HG02885 (cell line): ENCODE measurements around the gene CPE.

Source experiments
- ATAC-seq: cut with Tn5 transposase; IDR thresholded peaks from one replicate; pipeline ENCODE4 v1.9.1; 2021; ENCODE audit warnings: mild to moderate bottlenecking; ENCODE audit not compliant: unreplicated experiment, poor library complexity

CPE gene

GRCh38 chr4:165502916-165503907 lies 124.4 kb downstream of the CPE start:
- ATAC-seq, result no peak

- ATAC-seq, result no peak
Observed at GRCh38 chr4:165504184-165504583, 125.4 kb downstream of the CPE start.

- no peak for ATAC-seq
Observed at GRCh38 chr4:165505958-165506837, 127.4 kb downstream of the CPE start.

- ATAC-seq, result no peak
Observed at GRCh38 chr4:165506849-165507248, 128.0 kb downstream of the CPE start.

GRCh38 chr4:165507381-165507780 lies 128.6 kb downstream of the CPE start:
- ATAC-seq, result no peak

GRCh38 chr4:165508372-165509120 lies 129.7 kb downstream of the CPE start:
- no peak for ATAC-seq

DNA sequence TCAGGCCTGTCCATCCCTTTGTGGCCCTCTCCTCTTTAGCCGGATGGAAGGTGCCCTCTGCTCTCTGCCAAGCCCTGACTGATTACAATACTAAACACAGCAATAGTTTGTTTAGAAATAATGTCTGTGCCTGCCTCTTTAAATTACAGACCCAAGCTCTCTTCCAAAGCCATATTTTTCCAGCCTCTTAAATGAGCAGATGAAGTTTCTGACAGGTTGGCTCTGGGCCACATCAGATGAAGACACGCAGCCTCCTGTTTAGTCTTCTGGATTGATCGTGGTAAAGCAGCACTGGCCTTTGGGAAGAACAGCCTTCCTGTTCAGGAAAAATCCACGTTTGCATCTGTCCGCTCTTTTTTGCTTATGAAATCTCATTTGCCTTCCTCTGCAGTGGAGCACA lies 133.6 kb downstream of the CPE start:
- ATAC-seq, result no peak

DNA sequence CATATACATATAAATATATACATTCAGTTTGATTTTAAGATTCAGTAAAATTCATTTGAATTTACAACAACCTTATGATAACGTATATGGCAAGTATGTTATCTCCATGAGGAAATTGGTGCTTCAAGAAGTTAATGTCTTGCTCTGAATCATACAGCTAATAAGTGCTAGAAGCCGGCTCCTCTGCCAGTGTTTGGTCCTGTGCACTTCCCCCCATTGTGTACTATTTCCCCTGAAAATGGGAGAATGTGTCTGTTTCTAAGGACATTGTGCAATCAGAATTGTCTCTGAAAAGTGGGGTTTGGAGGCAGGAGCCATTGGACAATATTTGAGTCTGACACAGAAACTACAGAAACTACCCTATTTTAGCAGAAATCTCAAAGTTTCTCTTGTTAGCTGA lies 135.9 kb downstream of the CPE start:
- ATAC-seq, result no peak

DNA sequence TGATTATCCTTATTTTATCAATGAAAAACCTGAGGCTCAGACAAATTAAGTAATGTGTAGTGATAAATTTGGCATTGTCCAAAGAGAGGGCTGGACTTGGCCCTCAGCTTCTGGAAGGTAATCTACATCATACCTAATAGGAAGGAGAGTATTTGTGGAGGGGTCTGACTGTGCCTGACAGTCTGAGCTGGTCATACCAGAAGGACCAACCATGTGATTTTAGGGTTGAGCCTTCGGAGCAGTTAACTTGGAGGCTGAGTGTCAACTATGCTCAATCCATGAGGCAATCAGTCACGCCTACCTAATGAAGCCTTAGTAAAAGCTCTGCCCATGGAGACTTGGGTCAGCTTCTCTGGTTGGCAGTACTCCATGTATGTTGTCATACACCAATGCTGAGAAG lies 136.4 kb downstream of the CPE start:
- no peak for ATAC-seq

GRCh38 chr4:165516281-165516833 lies 137.5 kb downstream of the CPE start:
- no peak for ATAC-seq

DNA sequence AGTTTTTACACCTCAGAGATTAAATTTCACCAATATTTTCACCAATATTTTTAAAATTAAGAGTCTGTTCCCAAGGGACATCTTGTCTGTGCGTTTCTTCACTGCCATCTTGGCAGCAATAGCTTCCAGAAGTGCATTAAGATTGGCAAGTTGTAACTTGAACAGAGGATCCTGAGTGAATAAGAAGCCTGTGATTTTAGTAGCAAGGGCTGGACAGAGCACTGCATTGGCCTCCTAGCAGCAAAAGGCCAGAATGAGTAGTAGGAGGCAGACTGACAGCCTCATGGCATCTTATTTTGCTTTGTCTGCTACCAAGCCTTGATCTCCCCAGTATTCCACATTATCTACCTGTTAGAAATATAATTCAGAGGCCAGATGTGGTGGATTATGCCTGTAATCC lies 138.4 kb downstream of the CPE start:
- ATAC-seq, result no peak

- no peak for ATAC-seq
Observed at GRCh38 chr4:165518024-165518616, 139.3 kb downstream of the CPE start.

DNA sequence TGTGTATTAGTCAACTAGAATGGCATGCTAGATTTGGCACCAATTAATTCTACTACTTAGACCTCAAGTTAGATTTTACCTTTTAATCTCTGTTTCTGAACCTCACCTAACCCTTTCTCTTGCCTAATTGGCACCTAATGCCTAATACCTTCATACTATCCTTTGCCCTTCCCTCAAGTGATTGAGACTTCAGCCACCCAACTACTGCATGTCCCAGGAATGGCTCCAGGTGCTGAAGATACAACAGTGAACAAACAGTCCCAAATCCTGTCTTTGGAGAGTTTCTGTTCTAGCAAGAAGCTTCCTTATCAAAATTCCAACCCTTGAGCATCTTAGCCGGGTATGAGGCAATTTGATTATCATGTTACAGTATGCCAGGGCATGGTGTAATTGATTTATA lies 139.9 kb downstream of the CPE start:
- ATAC-seq, result no peak

DNA sequence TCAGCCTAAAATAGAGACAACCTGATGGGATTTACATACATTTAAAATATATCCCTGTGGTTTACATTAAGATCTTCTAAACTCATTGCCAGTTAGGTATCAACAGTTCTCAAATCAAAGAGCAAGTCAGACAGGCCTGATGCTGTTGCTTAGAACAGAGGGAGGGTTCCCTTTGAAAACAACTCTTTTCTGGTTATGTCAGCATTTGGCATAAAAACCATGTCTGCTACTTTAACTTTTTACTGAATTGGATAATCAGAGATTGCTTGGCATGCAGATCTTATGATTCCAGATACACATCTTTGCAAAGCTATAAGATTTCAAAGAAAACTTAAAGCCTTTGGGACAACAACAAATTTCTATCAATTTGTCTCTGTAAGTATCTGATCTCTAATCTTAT lies 140.8 kb downstream of the CPE start:
- ATAC-seq, result no peak

DNA sequence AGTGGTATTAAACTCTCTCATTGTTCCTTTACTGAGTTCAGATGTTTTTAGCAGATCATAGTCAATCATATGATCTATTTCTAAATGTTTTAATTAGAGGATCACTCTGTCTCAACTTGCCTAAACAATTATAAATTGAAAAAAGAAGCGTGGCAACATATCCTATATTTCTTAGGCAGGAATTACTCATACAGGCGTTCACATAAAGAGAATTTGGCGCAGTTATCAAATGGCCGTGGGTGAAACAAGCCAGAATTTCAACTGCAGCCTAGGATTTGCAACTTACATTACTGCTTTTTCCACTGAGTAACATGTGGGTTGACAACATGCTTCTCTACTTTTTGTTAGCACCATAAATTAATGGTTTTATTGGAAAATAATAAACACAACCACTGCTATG lies 141.3 kb downstream of the CPE start:
- ATAC-seq, result no peak

DNA sequence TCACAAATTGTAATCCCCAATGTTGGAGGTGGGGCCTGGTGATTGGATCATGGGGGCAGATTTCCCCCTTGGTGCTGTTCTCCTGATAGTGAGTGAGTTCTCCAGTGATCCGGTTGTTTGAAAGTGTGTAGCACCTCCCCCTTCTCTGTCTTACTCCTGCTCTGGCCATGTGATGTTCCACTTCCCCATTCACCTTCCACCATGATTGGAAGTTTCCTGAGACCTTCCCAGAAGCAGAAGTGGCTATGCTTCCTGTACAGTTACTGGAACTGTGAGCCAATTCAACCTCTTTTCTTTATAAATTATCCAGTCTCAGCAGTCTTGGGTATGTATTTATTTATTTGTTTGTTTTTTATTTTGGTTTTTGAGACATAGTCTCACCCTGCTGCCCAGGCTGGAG lies 143.2 kb downstream of the CPE start:
- ATAC-seq, result no peak

GRCh38 chr4:165524532-165525190 lies 145.9 kb downstream of the CPE start:
- ATAC-seq, result no peak

DNA sequence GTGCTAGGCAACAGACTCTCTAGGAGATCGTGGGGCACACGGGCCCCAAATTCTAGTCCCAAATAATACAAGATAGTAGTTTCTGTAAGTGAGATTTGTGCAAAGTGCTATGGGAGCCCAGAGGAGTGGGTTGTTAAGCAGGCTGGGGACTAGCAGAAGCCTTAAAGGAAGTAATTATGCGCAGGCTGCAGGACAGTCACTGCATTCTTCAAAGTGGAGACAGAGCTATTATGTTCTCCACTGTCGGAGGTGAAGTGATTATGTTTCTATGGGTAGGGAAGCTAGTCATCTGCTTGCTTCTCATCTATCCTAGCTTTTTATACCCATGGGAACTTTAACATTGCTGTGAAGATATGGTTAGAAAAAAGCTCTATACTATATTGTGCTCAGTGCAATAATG lies 154.2 kb downstream of the CPE start:
- ATAC-seq, result no peak

DNA sequence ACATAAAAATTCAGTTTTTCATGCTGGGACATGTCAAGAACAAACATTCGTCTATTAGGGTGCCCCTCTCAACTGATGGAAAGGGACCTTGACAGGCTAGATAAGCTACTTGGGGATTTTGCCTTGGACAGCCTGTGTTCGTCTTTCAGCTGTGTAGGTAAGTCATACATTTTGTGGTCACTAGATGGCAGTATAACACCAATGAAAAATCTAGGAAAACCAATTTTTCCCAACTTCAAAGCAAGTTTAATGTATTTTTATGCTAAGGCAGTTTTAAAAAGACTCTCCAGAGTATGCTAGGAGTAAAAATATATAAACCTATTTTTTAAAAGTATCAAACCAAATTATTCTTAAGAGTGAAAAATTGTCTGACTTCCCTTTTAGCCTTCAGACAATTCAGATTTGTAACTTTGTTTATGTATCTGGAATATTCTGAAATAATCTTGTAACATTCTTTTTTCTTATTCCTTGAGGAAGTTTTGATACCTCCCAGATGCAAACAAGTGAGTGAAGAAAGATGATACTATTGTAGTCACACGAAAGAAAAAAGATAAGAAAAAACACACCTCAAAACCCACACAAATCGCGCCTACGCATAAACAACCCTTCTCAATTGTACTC lies 158.3 kb downstream of the CPE start:
- ATAC-seq, result peak; percentile 77
